Measurements from ENCODE around the gene EPSTI1.

The EPSTI1 gene

DNA sequence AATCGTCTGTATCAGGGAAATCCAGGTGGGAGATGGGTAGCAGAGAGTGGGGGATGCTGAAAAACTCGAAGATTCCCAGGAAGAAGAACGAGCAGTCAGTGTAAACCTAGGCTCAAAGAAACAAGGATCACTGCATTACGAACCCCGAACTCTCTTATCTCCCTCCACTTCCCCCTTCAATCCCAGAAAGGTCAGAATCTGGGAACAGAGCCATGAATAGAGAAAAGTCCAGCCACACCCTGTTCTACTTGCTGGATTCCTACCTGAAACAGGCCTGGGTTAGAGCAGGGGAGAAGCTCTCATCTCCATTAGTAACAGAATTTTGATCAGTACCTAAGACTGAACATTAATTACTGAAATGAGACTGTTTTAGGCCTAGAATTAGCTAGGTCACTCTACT is 24.4 kb downstream of the EPSTI1 start:
- H2AFZ ChIP-seq (ENCODE audit: insufficient read depth, low read length, poor library complexity) = no peak overlapping the region
- peak overlapping the region; percentile 24 for H3K4ac ChIP-seq (ENCODE audit: low read depth, low read length)
- no CpG with 5 or more reads among the region's 5 CpGs for WGBS (ENCODE audit: extremely low coverage, insufficient coverage, insufficient read length)
- no peaks in the 10 kb centered on the region for H3K79me2 ChIP-seq (ENCODE audit: control insufficient read depth, insufficient read depth, low read length, poor library complexity)
- H4K91ac ChIP-seq (ENCODE audit: low read depth, low read length) = peak overlapping the region; percentile 74
- H3K27me3 ChIP-seq (ENCODE audit: insufficient read depth, low read length) = no peaks in the 10 kb centered on the region
- no peak overlapping the region for H3K23ac ChIP-seq (ENCODE audit: low read length)
- peak overlapping the region; percentile 34 for H2AK5ac ChIP-seq (ENCODE audit: low read length)
- H3K4me2 ChIP-seq (ENCODE audit: low read length) = no peak overlapping the region
- H2BK5ac ChIP-seq (ENCODE audit: low read depth, low read length, poor library complexity) = peak overlapping the region; percentile 71
- peak overlapping the region; percentile 51 for H3K18ac ChIP-seq (ENCODE audit: low read length)
- peak overlapping the region; percentile 74 for H2BK120ac ChIP-seq (ENCODE audit: insufficient read depth, low read length, poor library complexity)
- peak overlapping the region; percentile 25 for H4K8ac ChIP-seq (ENCODE audit: low read depth, low read length)
- H3K4me1 ChIP-seq (ENCODE audit: control insufficient read depth in 1 of 2, insufficient read depth in 2 of 2, low read length in 2 of 2) = peaks cover 11 to 18% of the 10 kb centered on the region in 2 experiments
- peak overlapping the region; percentile 33 for H3K14ac ChIP-seq (ENCODE audit: low read length)
- H3K27ac ChIP-seq (ENCODE audit: low read depth, low read length) = peak overlapping the region; percentile 31
- no peak overlapping the region for H4K12ac ChIP-seq (ENCODE audit: low read depth, low read length)
- no peak overlapping the region for H3K9ac ChIP-seq (ENCODE audit: low read length)
- no peak overlapping the region for H3K4me3 ChIP-seq (ENCODE audit: low read depth, low read length)
- H3K79me1 ChIP-seq (ENCODE audit: low read length) = peaks cover 21% of the 10 kb centered on the region
- H3K36me3 ChIP-seq (ENCODE audit: control insufficient read depth in 1 of 2, insufficient read depth in 2 of 2, low read length in 2 of 2) = no peaks in the 10 kb centered on the region
- peak overlapping the region; percentile 70 for H2BK12ac ChIP-seq (ENCODE audit: low read length)
- no peaks in the 10 kb centered on the region for H3K9me3 ChIP-seq (ENCODE audit: insufficient read depth, low read depth, low read length)
- DNase-seq = no peak

- no peaks in the 10 kb centered on the region for H3K9me3 ChIP-seq (ENCODE audit: insufficient read depth, low read depth, low read length)
- no peak for DNase-seq
- no peak overlapping the region for H3K9ac ChIP-seq (ENCODE audit: low read length)
- H3K4ac ChIP-seq (ENCODE audit: low read depth, low read length) = no peak overlapping the region
- H3K4me2 ChIP-seq (ENCODE audit: low read length) = no peak overlapping the region
- H3K79me1 ChIP-seq (ENCODE audit: low read length) = peaks cover 13% of the 10 kb centered on the region
- no peak overlapping the region for H3K18ac ChIP-seq (ENCODE audit: low read length)
- H2AK5ac ChIP-seq (ENCODE audit: low read length) = no peak overlapping the region
- H3K4me3 ChIP-seq (ENCODE audit: low read depth, low read length) = no peak overlapping the region
- no CpG with 5 or more reads among the region's 2 CpGs for WGBS (ENCODE audit: extremely low coverage, insufficient coverage, insufficient read length)
- H3K36me3 ChIP-seq (ENCODE audit: control insufficient read depth in 1 of 2, insufficient read depth in 2 of 2, low read length in 2 of 2) = peaks cover 3 to 8% of the 10 kb centered on the region in 2 experiments
- H3K4me1 ChIP-seq (ENCODE audit: control insufficient read depth in 1 of 2, insufficient read depth in 2 of 2, low read length in 2 of 2) = peaks cover 8 to 15% of the 10 kb centered on the region in 2 experiments
- no peak overlapping the region for H2BK12ac ChIP-seq (ENCODE audit: low read length)
- H3K27ac ChIP-seq (ENCODE audit: low read depth, low read length) = peak overlapping the region; percentile 14
- no peak overlapping the region for H3K14ac ChIP-seq (ENCODE audit: low read length)
- no peak overlapping the region for H4K12ac ChIP-seq (ENCODE audit: low read depth, low read length)
- no peak overlapping the region for H2AFZ ChIP-seq (ENCODE audit: insufficient read depth, low read length, poor library complexity)
- H3K79me2 ChIP-seq (ENCODE audit: control insufficient read depth, insufficient read depth, low read length, poor library complexity) = no peaks in the 10 kb centered on the region
- no peak overlapping the region for H2BK5ac ChIP-seq (ENCODE audit: low read depth, low read length, poor library complexity)
- H3K23ac ChIP-seq (ENCODE audit: low read length) = no peak overlapping the region
- H2BK120ac ChIP-seq (ENCODE audit: insufficient read depth, low read length, poor library complexity) = peak overlapping the region; percentile 11
- H4K91ac ChIP-seq (ENCODE audit: low read depth, low read length) = no peak overlapping the region
- no peak overlapping the region for H4K8ac ChIP-seq (ENCODE audit: low read depth, low read length)
- H3K27me3 ChIP-seq (ENCODE audit: insufficient read depth, low read length) = no peaks in the 10 kb centered on the region
Observed at GRCh38 chr13:42965281-42965680, 26.8 kb downstream of the EPSTI1 start.

GRCh38 chr13:42964761-42965161 is 27.3 kb downstream of the EPSTI1 start:
- peaks cover 8 to 15% of the 10 kb centered on the region in 2 experiments for H3K4me1 ChIP-seq (ENCODE audit: control insufficient read depth in 1 of 2, insufficient read depth in 2 of 2, low read length in 2 of 2)
- H3K4me2 ChIP-seq (ENCODE audit: low read length) = no peak overlapping the region
- H3K9ac ChIP-seq (ENCODE audit: low read length) = no peak overlapping the region
- no peak overlapping the region for H4K12ac ChIP-seq (ENCODE audit: low read depth, low read length)
- no peak overlapping the region for H2BK12ac ChIP-seq (ENCODE audit: low read length)
- no peak overlapping the region for H3K18ac ChIP-seq (ENCODE audit: low read length)
- no CpG with 5 or more reads among the region's 1 CpG for WGBS (ENCODE audit: extremely low coverage, insufficient coverage, insufficient read length)
- H2BK120ac ChIP-seq (ENCODE audit: insufficient read depth, low read length, poor library complexity) = no peak overlapping the region
- no peak overlapping the region for H2AK5ac ChIP-seq (ENCODE audit: low read length)
- H3K4me3 ChIP-seq (ENCODE audit: low read depth, low read length) = no peak overlapping the region
- no peak overlapping the region for H3K27ac ChIP-seq (ENCODE audit: low read depth, low read length)
- H3K79me2 ChIP-seq (ENCODE audit: control insufficient read depth, insufficient read depth, low read length, poor library complexity) = no peaks in the 10 kb centered on the region
- H4K8ac ChIP-seq (ENCODE audit: low read depth, low read length) = no peak overlapping the region
- no peaks in the 10 kb centered on the region for H3K9me3 ChIP-seq (ENCODE audit: insufficient read depth, low read depth, low read length)
- no peak overlapping the region for H3K14ac ChIP-seq (ENCODE audit: low read length)
- no peak overlapping the region for H2BK5ac ChIP-seq (ENCODE audit: low read depth, low read length, poor library complexity)
- DNase-seq = peak in 1 of 2 donors; percentile 51
- H3K27me3 ChIP-seq (ENCODE audit: insufficient read depth, low read length) = no peaks in the 10 kb centered on the region
- peaks cover 3 to 8% of the 10 kb centered on the region in 2 experiments for H3K36me3 ChIP-seq (ENCODE audit: control insufficient read depth in 1 of 2, insufficient read depth in 2 of 2, low read length in 2 of 2)
- H2AFZ ChIP-seq (ENCODE audit: insufficient read depth, low read length, poor library complexity) = no peak overlapping the region
- H4K91ac ChIP-seq (ENCODE audit: low read depth, low read length) = no peak overlapping the region
- H3K23ac ChIP-seq (ENCODE audit: low read length) = no peak overlapping the region
- H3K4ac ChIP-seq (ENCODE audit: low read depth, low read length) = no peak overlapping the region
- H3K79me1 ChIP-seq (ENCODE audit: low read length) = peaks cover 13% of the 10 kb centered on the region

DNA sequence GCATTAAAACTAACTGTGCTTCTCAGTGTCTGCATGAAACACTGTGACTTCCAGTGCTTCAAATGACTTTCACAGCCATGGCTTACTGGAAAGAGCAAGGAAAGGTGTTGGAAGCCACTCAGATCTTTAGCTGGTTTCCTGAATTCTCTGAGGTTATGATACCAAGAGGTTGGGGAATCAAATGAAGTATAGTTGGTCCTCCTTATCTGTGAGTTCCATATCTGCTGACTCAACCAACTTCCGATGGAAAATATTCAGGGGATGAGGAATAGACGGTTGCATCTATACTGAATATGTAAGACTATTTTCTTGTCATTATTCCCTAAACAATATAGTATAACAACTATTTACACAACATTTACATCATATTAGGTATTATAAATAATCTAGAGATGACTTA is 32.4 kb downstream of the EPSTI1 start:
- Histone ChIP-seq H2BK120ac (ENCODE audit: insufficient read depth, low read length, poor library complexity) (no peak overlapping the region), H2AFZ (ENCODE audit: insufficient read depth, low read length, poor library complexity) (no peak overlapping the region), H3K14ac (ENCODE audit: low read length) (no peak overlapping the region), H3K4me1 (ENCODE audit: control insufficient read depth in 1 of 2, insufficient read depth in 2 of 2, low read length in 2 of 2) (peaks cover 0 to 3% of the 10 kb centered on the region in 2 experiments), H4K91ac (ENCODE audit: low read depth, low read length) (no peak overlapping the region), H3K4ac (ENCODE audit: low read depth, low read length) (no peak overlapping the region), H4K12ac (ENCODE audit: low read depth, low read length) (no peak overlapping the region), H3K9me3 (ENCODE audit: insufficient read depth, low read depth, low read length) (no peaks in the 10 kb centered on the region), H2AK5ac (ENCODE audit: low read length) (no peak overlapping the region), H3K18ac (ENCODE audit: low read length) (no peak overlapping the region), H3K9ac (ENCODE audit: low read length) (no peak overlapping the region), H3K79me2 (ENCODE audit: control insufficient read depth, insufficient read depth, low read length, poor library complexity) (no peaks in the 10 kb centered on the region), H3K4me3 (ENCODE audit: low read depth, low read length) (no peak overlapping the region), H3K36me3 (ENCODE audit: control insufficient read depth in 1 of 2, insufficient read depth in 2 of 2, low read length in 2 of 2) (peaks cover 3 to 8% of the 10 kb centered on the region in 2 experiments), H3K23ac (ENCODE audit: low read length) (no peak overlapping the region), H3K27me3 (ENCODE audit: insufficient read depth, low read length) (no peaks in the 10 kb centered on the region), H3K4me2 (ENCODE audit: low read length) (no peak overlapping the region), H3K27ac (ENCODE audit: low read depth, low read length) (no peak overlapping the region), H2BK12ac (ENCODE audit: low read length) (no peak overlapping the region), H2BK5ac (ENCODE audit: low read depth, low read length, poor library complexity) (no peak overlapping the region), H4K8ac (ENCODE audit: low read depth, low read length) (no peak overlapping the region), H3K79me1 (ENCODE audit: low read length) (no peaks in the 10 kb centered on the region)
- peak in 1 of 2 donors; percentile 26 for DNase-seq
- no CpG with 5 or more reads among the region's 2 CpGs for WGBS (ENCODE audit: extremely low coverage, insufficient coverage, insufficient read length)

Measured in trophoblast cell (in vitro differentiated cells and primary cell).